Measurements from ENCODE around the gene MRGPRF.
"Not testable (repeated sequence)": the region's sequence is repeated elsewhere in the genome, so short reads cannot be mapped to it uniquely, and the experiment has no call there.

Gene MRGPRF

DNA sequence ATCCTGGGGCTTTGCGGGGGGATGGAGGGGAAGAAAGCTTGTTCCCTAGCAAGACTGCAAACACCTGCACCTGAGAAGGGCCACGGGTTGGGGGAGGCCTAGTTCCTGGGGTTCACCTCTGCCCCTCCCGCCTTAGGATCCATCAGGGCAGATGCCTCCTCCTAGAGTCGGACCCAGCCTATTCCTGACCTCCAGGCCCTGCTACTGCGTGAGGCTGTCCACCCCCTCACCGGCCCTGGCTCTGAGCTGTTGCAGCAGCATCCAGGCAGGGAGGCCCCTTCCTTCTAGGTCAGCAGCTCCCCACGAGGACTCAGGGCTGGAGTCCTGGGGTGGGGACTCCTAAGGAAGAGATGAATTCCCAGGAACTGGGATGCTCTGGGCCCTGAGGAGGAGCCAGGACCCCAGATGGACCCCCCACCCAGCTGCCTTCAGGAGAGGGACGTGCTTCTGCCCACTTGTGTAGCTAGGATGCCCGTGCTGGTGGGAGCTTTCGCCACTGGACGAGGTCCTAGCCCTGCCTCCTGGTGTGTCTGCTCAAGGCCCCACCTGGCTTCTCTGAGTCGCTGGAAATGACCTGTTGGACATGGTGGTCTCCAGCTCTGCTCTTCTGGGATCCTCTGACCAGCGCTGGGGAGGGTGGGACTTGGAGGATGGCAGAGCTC is 10.3 kb downstream of the MRGPRF start:
- no peak for DNase-seq (ENCODE audit: low read depth)

DNA sequence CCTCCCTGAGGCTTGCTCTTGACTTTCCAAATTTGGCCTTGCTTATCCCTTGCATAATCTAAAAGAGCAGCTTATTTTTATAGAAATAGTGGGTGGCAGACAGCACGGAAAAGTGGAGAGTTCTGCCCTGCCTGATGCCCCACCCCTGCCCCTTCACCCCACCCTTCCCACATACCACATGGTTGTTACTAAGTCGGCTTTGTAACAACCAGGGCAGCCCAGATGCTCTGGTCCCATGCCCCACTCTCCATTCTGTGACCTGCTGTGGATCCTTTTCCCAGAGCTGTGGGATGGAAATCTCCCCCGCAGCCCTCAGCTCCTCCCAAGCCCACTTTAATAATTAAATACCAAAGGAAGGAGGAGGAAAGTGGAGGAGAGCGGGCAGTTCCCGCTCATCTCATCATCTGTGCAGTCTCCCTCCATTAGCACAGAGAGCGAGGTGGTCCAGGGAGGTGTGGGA is 10.9 kb downstream of the MRGPRF start:
- DNase-seq (ENCODE audit: low read depth): no peak

DNA sequence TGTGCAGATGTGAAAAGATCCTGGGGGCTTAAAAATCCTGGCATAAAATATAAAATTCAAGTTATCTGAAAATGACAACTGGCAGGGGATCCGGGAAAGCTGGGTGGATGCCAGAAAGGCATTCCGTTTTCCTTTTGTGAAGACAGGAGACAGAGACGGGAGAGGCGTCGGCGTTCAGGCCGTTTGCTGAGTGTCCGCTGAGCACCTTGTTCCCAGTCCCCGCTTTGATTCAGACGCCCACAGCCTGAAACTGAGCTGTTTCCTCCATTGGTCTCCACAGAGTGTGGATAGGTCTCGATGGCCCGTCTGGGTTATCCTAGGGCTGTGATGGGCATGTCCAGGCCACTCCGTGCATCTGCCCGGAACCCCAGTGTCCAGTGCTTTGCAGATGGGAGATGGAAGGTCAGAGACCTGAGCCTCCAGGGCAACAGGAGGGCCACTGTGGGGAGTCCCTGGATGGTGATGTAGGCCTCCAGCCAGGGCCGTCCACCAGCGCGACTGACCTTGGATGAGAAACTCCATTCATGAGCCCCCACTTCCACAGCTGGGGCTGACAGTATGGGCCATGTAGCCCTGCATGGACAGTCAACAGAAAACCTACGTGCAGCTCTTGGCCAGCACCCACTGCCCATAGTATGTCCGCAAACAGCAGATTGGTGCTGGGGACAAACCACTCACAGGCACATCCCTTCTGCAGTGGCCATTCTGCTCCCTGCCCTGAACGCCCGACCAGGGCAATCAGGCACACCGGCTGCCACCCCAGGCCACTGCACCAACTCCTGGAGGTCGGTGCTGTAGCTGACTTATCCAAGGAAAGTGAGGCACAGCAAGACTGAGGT is 11.6 kb downstream of the MRGPRF start:
- no peak for DNase-seq (ENCODE audit: low read depth)

DNA sequence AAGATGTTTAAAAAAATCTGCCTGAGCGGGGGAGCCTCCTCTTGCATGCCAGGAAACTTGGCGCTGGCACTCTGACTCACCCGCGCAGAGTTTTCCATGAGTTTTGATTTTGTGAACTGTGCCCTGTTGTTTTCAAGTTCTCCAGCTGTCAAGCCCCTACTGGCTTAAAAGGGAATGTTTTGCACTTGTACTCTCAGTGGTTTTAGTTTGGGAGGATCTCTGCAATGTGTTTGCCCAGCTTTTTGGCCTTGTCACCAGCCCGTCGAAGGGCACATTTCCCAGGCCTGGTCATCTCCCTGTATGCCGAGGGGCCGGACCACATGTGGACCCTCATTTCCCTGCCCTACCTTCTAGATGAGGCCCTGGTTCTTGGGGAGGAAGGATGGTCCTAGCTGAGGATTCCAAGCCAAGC is 12.2 kb downstream of the MRGPRF start:
- no peak for DNase-seq (ENCODE audit: low read depth)

DNA sequence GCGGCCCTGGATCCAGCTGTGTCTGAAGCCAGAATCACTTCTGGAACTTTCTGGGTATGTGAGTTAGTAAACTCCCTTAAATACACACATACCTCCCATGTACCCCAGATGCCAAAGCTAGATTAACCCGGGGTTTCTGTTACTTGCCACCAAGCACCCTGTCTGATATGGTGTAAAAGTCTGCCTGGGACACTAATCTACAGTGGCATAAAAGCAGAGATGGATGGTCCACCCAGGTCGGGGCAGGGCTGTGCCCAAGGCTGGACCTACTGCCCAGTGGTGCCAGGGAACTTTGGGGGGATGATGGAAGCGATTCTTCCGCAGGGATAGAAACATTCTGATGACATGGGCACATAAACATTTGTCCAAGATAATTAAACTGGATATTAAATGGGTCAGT is 12.7 kb downstream of the MRGPRF start:
- DNase-seq (ENCODE audit: low read depth): no peak

DNA sequence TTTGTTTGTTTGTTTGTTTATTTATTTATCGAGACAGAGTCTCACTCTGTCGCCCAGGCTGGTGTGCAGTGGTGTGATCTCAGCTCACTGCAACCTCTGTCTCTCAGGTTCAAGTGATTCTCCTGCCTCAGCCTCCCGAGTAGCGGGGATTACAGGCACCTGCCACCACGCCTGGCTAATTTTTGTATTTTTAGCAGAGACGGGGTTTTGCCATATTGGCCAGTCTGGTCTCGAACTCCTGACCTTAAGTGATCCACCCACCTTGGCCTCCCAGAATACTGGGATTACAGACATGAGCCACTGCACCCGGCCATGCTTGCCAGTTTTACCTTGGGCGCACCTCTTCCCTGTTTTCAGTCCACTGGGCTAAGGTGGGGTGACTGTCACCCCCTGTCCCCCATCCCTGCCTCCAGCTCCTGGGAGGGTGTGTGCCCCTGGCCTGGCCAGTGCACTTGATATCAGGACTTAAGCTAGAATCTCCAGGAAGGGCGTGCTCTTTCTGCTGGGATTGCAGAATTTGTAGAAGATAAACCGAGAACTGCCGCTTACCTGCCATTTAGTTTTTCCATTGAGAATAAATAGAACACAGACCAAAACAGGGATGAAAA is 13.2 kb downstream of the MRGPRF start:
- not testable (repeated sequence) for DNase-seq (ENCODE audit: low read depth)

- DNase-seq (ENCODE audit: low read depth): no peak
These were observed 13.8 kb downstream of the MRGPRF start for GRCh38 chr11:68999093-68999747.

DNA sequence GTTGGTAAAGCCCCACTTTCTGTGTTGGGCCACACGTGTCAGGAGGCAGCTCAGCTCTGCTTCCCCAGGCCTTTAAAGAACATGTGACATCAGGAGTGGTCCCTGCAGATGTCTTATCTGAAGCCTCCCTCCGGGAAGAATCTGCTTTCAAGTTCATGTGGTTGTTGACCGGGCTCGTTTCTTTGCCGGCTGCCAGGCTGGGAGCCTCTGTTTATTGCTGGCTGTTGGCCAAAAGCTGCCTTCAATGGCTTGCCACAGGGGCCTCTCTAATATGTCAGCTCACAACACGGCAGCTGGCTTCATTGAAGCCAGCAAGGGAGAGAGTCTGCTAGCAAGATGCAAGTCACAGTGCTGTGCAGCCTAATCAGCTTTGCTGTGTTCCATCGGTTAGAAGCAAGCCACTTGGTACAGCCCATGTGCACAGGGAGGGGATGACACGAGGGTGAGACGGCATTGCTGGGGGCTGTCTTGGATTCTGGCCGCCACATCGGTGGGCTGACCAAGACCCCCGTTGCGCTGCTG is 14.6 kb downstream of the MRGPRF start:
- no peak for DNase-seq (ENCODE audit: low read depth)

GRCh38 chr11:68997995-68998348 is 15.1 kb downstream of the MRGPRF start:
- no peak for DNase-seq (ENCODE audit: low read depth)

DNA sequence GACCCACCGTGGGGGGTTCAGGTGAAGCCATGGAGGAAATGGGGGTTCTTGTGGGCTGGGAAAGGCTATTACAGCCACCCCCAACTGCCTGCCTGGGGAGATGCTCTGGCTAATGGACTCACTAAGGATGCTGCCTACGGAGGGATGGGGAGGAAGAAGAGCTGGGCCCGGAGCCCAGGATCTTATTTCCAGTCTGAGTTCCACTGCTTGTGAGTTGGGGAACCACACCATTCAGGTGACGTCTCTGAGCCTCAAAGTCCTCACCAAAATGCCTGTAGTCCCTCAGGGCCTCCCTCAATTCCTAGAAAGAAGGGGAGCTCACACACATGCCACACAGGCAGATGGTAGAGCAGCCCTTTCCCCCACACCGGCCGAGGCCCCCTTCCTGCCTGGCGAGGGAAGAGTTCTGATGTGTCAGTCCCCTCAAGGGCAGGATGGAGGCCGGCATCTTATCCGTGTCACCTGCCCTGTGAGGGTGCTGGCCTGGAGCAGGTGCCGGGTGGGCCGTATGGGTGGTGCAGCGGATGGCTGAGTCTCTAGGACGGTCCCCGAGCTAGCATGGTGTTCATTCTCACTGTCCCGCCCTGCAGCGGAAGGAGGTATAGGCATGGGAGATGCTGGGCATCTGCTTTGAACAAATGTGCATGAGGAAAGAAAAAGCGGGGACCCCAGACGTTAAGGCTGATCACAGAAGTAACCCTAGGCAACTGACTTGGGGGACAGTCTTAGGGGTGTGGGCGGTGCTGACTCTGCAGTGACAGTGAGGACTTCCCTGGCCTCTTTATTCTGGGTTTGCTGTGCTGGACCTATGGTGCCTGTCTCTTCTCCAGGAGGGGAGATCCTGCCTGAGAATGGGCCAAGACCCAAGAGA is 15.7 kb downstream of the MRGPRF start:
- DNase-seq (ENCODE audit: low read depth): no peak

- DNase-seq (ENCODE audit: low read depth): no peak
These were observed 16.5 kb downstream of the MRGPRF start for GRCh38 chr11:68996376-68997123.

DNA sequence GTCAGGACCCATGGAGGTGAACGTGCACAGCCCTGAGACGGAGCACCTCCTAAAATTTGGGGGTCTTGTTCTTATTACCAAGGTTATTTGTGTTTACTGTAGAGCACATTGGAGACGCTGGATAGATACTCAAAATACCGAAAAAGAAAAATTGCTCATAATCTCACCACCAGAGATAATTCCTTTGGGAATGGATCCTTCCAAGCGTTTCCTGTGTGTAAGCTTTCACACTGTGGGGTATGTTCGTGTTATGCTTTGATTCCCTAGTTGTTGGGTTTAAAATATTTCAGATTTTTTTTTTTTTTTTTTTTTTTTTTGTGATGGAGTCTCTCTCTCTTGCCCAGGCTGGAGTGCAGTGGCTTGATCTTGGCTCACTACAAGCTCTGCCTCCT is 18.2 kb downstream of the MRGPRF start:
- DNase-seq (ENCODE audit: low read depth): no peak

GRCh38 chr11:68994161-68994893 is 18.7 kb downstream of the MRGPRF start:
- DNase-seq (ENCODE audit: low read depth): no peak

GRCh38 chr11:68993546-68993945 is 19.5 kb downstream of the MRGPRF start:
- no peak for DNase-seq (ENCODE audit: low read depth)

- no peak for DNase-seq (ENCODE audit: low read depth)
These were observed 20.2 kb downstream of the MRGPRF start for GRCh38 chr11:68992743-68993255.

DNA sequence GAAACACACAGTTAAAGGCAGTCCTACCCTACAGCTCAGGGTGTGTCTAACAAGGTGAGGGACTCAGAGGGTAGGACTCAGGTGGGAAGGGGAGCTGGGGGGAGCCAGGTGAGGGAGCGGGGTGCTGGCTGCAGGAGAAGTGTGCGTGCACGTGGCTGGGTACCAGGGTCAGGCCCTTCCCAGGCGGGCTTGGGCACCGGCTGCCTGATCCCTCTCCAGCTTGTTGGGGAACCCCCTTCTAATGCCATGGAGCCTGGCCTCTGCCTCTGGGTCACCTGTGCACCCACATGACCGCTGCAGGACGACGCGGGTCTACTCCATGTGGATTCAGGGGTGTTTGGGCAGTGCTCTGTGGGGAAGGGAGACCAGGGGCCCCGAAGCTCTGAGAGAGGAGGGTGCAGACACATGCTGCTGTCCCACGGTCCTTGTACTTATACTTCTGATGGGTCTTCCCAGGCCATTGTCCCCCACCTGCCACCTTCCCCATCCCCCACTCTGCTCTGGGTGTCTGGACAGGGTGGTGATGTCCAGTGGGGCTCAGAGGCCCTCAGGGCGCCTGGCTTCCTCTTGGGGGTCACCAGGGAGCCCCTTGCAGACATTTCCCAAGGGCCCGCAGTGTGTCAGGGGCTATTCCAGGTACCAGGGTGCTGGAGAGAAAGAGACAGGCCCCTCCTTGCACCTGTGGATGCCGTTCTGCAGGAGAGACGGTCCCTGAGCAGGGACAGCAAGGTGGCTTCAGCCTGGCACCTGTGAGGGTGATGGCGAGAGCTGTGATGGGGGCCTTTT is 21.9 kb downstream of the MRGPRF start:
- DNase-seq (ENCODE audit: low read depth): no peak

DNA sequence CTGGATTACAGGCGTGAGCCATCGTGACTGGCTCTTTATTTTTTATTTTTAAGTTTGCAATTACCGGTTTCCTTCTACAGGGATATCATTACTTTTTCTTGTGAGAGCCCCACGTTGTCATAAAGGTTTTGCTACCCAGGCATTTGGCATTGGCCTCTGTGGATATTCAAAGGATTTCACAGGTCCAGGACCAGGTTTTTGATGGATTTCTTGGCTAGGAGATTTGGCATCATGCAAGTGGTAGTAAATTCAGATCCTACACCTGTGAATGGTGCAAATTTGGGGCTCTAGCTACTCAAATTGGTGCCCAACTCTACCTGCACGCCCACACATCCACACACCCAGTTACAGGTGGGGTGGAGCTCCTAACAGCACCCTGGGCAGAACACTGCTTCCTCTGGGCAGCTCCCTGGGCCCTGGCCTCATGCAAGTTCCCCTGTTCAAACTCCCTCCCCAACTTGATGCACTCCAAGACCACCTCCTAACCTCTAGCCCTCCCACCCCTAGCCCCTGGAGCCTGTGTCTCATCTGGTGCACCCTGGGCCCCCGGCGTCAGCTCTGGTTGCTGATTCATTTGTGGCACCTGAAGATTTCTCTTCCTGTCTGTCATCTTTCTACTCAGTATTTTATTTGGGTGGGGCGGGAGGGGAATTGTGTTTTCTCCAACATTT is 23.0 kb downstream of the MRGPRF start:
- no peak for DNase-seq (ENCODE audit: low read depth)

DNA sequence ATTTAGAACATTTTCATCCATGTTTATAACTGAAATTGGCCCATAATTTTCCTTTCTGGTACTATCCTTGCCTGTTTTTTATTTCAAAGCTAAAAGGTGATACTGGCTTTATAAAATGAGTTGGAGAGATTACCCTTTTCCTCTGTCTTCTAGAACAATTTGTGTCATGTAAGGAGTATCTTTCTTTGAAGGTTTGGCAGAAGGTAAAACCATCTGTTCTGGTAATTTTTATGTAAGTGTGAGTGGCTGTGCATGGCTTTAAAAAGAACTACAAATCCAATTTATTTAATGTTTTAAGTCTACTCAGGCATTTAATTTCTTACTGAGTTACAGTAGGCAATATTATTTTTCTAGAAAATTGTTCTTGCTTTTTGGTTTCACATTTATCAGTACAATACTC is 24.6 kb downstream of the MRGPRF start:
- DNase-seq (ENCODE audit: low read depth): no peak
